ENCODE measurements around the gene ST6GALNAC3.

Gene ST6GALNAC3

GRCh38 chr1:76187436-76187835, 112.9 kb downstream of the ST6GALNAC3 start:
- peak in 2 of 56 donors; percentile 2 to 4 for DNase-seq

DNA sequence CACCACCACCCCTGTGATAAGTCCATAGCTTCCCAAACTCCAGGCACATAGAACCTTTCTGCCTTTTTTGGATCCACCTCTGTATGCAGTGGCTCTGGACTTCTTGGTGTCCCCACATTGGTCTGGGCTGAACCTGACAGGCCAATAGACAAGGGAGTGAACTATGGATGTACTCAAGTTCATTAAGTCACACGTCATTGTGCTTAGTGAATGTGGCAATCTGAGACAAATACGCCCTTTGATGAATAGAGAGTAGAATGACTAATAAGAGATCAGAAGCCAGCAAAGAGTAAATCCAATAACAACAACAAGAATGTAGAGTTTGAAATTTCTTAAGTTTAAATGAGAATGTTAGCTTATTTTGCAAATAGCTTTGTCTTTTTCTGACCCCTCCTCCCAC, 114.8 kb downstream of the ST6GALNAC3 start:
- DNase-seq, result no peak

DNA sequence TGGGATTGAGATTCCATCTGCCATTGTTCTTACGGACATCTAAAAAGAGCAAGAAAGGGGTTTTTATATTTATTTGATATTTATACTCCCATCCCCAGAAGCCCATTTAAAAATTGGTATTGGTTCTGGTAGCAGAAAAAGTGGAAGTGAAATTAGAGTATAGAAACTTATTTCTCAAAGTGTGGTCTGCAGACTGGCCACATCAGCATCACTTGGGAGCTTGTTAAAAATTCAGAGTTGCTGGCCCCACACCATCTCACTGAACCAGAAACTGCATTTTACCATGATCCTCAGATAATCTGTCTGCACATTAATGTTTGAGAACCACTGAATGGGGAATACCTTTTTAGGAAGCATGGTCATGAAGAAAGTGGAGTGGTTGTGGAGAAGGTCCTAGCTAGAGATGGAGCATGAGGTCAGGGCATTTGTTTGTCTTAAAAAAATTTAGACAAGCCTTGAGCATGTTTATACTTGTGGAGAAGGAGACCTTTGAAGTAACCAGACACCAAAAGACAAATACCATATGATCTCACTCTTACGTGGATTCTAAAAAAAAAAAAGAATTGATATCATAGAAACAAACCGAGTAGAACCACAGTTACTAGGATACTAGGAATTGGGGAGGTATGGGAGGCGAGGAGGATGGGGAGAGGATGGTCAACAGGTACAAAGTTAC, 116.3 kb downstream of the ST6GALNAC3 start:
- DNase-seq, result no peak

DNA sequence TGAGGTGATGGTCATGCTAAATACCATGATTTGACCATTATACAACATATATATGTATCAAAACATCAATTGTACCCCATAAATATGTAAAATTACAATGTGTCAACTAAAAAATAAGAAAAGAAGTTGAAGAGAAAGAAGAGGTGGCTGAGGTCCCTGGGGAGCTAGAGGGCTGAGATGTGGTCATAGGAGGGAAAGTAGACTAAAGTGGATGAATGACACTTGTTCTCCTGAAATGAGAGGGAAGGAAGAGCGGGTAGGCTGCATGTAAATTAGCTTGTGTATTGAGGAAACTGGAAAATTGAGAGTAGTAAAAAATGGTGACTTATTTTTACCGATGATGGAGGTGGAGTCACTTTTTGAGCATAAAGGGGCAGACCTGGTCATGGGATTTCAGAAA, 117.0 kb downstream of the ST6GALNAC3 start:
- DNase-seq, result no peak

DNA sequence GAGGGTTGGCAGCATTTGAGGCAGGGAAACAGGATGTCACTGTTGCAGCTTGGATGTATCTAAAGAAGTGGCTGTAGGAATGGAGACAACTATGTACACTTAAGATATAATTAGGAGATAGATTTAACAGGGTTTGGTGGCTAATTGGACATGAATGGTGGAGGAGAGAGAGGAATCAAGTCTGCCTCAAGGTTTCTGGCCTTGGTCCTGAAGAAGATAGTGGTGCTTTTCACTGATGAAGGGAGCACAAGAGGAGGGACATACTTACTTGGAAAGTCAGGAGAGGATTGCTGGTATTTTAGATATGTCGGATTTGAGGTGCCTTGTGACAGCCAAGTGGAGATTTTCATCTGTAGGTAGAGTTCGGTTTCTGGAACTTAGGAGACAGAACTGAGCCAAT, 123.9 kb downstream of the ST6GALNAC3 start:
- no peak for DNase-seq

DNA sequence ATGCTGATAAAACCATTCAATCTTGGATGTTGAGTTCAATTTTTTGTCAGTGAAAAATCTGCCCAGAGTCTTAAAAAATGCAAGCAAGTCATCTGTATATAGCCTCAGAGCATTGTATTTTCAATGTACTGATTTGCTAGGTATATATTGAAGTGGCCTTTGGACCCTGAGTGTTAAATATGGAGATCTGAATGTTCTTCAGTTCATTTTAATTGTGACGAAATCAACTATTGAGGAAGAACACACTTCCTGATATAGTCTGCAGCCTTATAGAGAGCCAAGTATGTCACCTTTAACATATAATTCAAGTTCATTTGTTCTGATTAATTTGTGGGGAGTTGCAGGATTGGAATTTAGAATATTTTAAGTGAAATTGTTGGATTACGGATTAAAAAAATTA, 128.1 kb downstream of the ST6GALNAC3 start:
- DNase-seq, result no peak

GRCh38 chr1:76203127-76203526, 128.6 kb downstream of the ST6GALNAC3 start:
- no peak for DNase-seq

DNA sequence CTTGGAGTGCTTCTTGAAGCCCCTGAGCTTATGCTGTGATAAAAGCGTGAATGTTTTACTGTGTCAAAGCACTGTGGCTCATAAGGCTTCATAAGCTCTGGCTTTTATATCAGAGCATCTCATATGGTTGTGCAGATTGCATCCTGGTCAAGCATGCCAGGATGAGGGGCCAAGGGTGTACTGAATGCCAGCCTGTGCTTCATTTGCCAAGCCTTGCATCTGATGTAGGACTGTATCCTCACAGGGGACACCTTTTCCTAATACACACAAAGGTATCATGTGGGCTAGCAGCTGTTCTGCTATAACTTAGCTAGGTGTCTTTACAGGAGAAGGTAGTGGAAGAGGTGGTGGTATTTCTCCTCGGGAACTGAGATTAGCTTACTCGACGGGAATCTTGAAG, 134.7 kb downstream of the ST6GALNAC3 start:
- no peak for DNase-seq

- no peak for DNase-seq
Observed at GRCh38 chr1:76209648-76210047, 135.1 kb downstream of the ST6GALNAC3 start.

- DNase-seq, result no peak
Observed at GRCh38 chr1:76210160-76210559, 135.6 kb downstream of the ST6GALNAC3 start.

- DNase-seq, result no peak
Observed at GRCh38 chr1:76218888-76219287, 144.3 kb downstream of the ST6GALNAC3 start.

- DNase-seq, result no peak
Observed at GRCh38 chr1:76219366-76219818, 144.8 kb downstream of the ST6GALNAC3 start.

- no peak for DNase-seq
Observed at GRCh38 chr1:76224752-76225151, 150.2 kb downstream of the ST6GALNAC3 start.

- DNase-seq, result no peak
Observed at GRCh38 chr1:76225526-76225925, 151.0 kb downstream of the ST6GALNAC3 start.

GRCh38 chr1:76227621-76228020, 153.1 kb downstream of the ST6GALNAC3 start:
- no peak for DNase-seq

GRCh38 chr1:76229279-76230005, 154.9 kb downstream of the ST6GALNAC3 start:
- no peak for DNase-seq

GRCh38 chr1:76230842-76231281, 156.3 kb downstream of the ST6GALNAC3 start:
- no peak for DNase-seq

DNA sequence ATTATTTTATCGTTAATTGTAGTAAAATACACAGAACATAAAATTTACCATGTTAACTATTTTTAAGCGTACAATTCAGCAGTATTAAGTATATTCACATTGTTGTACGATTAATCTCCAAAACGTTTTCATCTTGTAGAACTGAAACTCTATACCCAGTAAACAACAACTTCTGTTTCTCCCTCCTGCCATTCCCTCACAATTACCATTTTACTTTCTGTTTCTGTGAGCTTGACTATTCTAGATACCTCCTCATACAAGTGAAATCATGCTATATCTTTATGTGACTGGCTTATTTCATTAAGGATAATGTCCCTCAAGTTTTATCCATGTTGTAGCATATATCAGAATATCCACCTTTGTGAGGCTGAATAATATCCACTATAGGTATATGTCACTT, 156.8 kb downstream of the ST6GALNAC3 start:
- no peak for DNase-seq

- DNase-seq, result no peak
Observed at GRCh38 chr1:76232666-76233065, 158.1 kb downstream of the ST6GALNAC3 start.

DNA sequence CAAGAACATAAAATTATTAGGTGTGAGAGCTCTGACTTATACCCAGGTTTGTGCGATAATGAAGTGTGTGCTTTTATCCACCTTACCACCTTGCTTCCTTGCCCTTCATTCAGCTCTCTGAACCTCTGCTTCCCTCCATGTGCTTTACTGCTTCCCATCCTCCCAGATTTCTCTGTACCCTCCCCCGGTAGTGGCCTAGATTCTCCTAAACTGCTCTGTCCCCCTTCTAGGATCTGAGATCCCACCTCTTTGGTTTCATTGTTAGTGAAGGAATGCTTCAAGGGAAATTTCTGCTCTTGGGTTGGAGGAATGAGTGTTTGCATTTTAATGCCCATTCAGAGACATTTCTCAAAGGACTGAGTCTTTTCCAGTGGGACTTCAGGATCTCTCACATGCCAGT, 159.5 kb downstream of the ST6GALNAC3 start:
- DNase-seq, result no peak

- no peak for DNase-seq
Observed at GRCh38 chr1:76237211-76237610, 162.7 kb downstream of the ST6GALNAC3 start.

- DNase-seq, result no peak
Observed at GRCh38 chr1:76238094-76238628, 163.6 kb downstream of the ST6GALNAC3 start.

DNA sequence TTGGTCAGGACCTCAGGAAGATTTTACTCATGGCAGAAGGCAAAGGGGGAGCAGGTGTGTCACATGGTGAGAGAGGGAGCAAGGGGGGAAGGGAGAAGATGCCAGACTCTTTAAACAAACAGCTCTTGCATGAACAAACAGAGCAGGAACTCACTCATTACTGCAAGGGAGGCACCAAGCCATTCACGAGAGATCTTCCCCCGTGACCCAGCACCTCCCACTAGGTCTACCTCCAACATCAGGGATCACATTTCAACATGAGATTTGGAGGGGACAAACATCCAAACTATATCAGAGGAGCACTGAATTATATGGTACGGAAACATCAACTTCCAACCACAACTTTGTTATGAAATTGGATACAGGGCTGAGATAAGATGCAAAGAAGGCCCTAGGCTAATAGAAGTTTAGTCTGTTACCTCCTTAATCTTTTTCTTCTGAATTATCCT, 164.9 kb downstream of the ST6GALNAC3 start:
- DNase-seq, result no peak

Measured in amygdala (tissue), 56 donors.